ENCODE results near the gene TTC34.
"Not testable (repeated sequence)": the region's sequence is repeated elsewhere in the genome, so short reads cannot be mapped to it uniquely, and the experiment has no call there.

The TTC34 gene

GRCh38 chr1:2775333-2775732, 26.2 kb downstream of the TTC34 start:
- not testable (repeated sequence) for DNase-seq (ENCODE audit: low read depth)

DNA sequence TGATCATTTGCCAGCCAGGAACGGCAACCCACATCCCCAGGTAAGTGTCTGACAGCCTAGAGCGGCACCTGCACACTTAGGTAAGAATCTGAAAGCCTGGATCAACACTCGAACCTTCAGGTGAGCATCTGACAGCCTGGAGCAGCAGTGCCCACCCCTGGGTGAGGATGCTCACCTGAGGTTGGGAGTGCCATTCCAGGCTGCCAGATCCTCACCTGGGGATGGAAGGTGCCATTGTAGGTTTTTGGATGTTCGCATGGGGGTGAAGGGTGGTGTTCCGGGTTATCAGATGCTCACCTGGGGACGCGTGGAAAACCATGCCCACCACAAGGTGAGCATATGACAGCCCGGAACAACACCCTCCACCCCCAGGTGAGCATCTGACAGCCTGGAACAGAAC, 33.4 kb downstream of the TTC34 start:
- DNase-seq (ENCODE audit: low read depth), result not testable (repeated sequence)

DNA sequence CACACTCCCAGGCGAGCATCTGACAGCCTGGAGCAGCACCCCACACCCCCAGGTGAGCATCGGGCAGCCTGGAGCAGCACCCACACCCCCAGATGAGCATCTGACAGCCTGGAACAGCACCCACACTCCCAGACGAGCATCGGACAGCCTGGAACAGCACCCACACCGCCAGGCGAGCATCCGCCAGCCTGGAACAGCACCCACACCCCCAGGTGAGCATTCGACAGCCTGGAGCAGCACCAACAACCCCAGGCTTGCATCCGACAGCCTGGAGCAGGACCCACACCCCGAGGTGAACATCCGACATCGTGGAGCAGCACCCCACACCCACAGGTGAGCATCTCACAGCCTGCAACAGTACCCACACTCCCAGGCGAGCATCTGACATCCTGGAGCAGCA, 42.1 kb downstream of the TTC34 start:
- DNase-seq (ENCODE audit: low read depth), result not testable (repeated sequence)

- DNase-seq (ENCODE audit: low read depth), result not testable (repeated sequence)
Observed at GRCh38 chr1:2757519-2757918, 44.0 kb downstream of the TTC34 start.

DNA sequence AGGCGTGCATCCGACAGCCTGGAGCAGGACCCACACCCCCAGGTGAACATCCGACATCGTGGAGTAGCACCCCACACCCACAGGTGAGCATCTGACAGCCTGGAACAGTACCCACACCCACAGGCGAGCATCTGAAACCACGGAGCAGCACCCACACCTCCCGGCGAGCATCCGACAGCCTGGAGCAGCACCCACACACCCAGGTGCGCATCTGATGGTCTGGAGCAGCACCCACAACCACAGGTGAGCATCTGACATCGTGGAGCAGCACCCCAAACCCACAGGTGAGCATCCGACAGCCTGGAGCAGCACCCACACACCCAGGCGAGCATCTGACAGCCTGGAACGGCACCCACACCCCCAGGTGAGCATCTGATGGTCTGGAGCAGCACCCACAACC, 46.1 kb downstream of the TTC34 start:
- not testable (repeated sequence) for DNase-seq (ENCODE audit: low read depth)

DNA sequence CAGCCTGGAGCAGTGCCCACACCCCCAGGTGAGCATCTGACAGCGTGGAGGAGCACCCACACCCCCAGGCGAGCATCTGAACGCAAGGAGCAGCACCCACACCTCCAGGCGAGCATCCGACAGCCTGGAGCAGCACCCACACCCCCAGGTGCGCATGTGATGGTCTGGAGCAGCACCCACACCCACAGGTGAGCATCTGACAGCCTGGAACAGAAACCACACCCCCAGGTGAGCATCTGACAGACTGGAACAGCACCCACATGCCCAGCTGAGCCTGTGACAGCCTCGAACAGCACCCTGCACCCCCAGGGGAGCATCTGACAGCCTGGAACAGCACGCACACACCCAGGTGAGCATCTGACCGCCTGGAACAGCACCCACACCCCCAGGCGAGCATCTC, 46.9 kb downstream of the TTC34 start:
- DNase-seq (ENCODE audit: low read depth), result not testable (repeated sequence)

- DNase-seq (ENCODE audit: low read depth), result not testable (repeated sequence)
Observed at GRCh38 chr1:2752503-2752902, 49.0 kb downstream of the TTC34 start.

DNA sequence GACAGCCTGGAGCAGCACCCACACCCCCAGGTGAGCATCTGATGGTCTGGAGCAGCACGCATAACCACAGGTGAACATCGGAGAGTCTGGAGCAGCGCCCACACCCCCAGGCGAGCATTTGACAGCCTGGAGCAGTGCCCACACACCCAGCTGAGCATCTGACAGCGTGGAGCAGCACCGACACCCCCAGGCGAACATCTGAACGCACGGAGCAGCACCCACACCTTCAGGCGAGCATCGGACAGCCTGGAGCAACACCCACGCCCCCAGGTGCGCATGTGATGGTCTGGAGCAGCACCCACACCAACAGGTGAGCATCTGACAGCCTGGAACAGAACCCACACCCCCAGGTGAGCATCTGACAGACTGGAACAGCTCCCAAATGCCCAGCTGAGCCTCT, 49.6 kb downstream of the TTC34 start:
- DNase-seq (ENCODE audit: low read depth), result not testable (repeated sequence)

GRCh38 chr1:2750766-2751730, 50.4 kb downstream of the TTC34 start:
- DNase-seq (ENCODE audit: low read depth), result not testable (repeated sequence)

GRCh38 chr1:2750041-2750680, 51.3 kb downstream of the TTC34 start:
- DNase-seq (ENCODE audit: low read depth), result not testable (repeated sequence)

DNA sequence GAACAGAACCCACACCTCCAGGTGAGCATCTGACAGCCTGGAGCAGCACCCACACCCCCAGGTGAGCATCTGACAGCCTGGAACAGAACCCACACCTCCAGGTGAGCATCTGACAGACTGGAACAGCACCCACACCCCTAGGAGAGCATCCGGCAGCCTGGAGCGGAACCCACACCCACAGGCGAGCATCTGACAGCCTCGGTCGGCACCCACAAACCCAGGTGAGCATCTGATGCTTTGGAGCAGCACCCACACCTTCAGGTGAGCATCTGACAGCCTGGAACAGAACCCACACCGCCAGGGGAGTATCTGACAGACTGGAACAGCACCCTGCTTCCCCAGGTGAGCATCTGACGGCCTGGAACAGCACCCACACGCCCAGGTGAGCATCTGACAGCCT, 52.9 kb downstream of the TTC34 start:
- not testable (repeated sequence) for DNase-seq (ENCODE audit: low read depth)

DNA sequence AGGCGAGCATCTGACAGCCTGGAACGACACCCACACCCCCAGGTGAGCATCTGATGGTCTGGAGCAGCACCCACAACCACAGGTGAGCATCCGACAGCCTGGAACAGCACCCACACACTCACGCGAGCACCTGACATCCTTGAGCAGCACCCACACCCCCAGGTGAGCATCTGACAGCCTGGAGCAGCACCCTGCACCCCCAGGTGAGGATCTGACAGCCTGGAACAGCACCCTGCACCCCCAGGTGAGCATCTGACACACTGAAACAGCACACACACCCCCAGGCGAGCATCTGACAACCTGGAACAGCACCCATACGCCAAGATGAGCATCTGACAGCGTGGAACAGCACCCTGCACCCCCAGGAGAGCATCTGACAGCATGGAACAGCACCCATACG, 106.7 kb downstream of the TTC34 start:
- DNase-seq (ENCODE audit: low read depth), result not testable (repeated sequence)

DNA sequence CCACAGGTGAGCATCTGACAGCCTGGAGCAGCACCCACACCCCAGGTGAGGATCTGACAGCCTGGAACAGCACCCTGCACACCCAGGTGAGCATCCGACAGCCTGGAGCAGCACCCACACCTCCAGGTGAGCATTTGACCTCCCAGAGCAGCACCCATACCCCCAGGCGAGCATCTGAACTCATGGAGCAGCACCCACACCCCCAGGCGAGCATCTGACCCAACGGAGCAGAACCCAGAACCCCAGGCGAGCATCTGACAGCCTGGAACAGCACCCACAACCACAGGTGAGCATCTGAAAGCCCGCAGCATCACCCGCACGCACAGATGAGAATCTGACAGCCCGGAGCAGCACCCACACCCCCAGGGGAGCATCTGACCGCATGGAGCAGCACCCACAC, 111.3 kb downstream of the TTC34 start:
- DNase-seq (ENCODE audit: low read depth), result not testable (repeated sequence)

DNA sequence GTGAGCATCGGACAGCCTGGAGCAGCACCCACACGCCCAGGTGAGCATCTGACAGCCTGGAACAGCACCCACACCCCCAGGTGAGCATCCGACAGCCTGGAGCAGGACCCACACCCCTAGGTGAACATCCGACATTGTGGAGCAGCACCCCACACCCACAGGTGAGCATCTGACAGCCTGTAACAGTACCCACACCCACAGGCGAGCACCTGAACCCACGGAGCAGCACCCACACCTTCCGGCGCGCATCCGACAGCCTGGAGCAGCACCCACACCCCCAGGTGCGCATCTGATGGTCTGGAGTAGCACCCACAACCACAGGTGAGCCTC, 113.2 kb downstream of the TTC34 start:
- not testable (repeated sequence) for DNase-seq (ENCODE audit: low read depth)

GRCh38 chr1:2687638-2688335, 113.7 kb downstream of the TTC34 start:
- DNase-seq (ENCODE audit: low read depth), result not testable (repeated sequence)

- not testable (repeated sequence) for DNase-seq (ENCODE audit: low read depth)
Observed at GRCh38 chr1:2687174-2687591, 114.3 kb downstream of the TTC34 start.

- not testable (repeated sequence) for DNase-seq (ENCODE audit: low read depth)
Observed at GRCh38 chr1:2686091-2686863, 115.2 kb downstream of the TTC34 start.

DNA sequence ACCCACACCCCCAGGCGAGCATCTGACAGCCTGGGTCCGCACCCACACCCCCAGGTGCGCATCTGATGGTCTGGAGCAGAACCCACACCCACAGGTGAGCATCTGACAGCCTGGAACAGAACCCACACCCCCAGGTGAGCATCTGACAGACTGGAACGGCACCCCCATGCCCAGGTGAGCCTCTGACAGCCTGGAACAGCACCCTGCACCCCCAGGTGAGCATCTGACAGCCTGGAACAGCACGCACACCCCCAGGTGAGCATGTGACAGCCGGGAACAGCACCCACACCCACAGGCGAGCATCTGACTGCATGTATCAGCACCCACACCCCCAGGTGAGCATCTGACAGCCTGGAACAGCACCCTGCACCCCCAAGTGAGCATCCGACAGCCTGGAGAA, 115.8 kb downstream of the TTC34 start:
- DNase-seq (ENCODE audit: low read depth), result not testable (repeated sequence)

DNA sequence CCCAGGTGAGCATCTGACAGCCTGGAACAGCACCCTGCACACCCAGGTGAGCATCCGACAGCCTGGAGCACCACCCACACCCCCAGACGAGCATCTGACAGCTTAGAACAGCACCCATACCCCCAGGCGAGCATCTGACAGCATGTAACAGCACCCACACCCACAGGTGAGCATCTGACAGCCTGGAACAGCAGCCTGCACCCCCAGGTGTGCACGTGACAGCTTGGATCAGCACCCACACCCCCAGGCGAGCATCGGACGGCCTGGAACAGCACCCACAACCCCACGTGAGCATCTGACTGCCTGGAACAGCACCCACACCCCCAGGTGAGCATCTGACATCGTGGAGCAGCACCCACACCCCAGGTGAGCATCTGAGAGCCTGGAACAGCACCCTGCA, 116.6 kb downstream of the TTC34 start:
- DNase-seq (ENCODE audit: low read depth), result not testable (repeated sequence)

GRCh38 chr1:2684000-2684399, 117.5 kb downstream of the TTC34 start:
- DNase-seq (ENCODE audit: low read depth), result not testable (repeated sequence)

DNA sequence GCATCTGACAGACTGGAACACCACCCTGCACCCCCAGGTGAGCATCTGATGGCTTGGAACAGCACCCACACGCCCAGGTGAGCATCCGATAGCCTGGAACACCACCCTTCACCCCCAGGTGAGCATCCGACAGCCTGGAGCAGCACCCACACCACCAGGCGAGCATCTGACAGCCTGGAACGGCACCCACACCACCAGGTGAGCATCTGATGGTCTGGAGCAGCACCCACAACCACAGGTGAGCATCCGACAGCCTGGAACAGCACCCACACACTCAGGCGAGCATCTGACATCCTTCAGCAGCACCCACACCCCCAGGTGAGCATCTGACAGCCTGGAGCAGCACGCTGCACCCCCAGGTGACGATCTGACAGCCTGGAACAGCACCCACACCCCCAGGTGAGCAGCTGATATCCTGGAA, 118.2 kb downstream of the TTC34 start:
- DNase-seq (ENCODE audit: low read depth), result not testable (repeated sequence)

DNA sequence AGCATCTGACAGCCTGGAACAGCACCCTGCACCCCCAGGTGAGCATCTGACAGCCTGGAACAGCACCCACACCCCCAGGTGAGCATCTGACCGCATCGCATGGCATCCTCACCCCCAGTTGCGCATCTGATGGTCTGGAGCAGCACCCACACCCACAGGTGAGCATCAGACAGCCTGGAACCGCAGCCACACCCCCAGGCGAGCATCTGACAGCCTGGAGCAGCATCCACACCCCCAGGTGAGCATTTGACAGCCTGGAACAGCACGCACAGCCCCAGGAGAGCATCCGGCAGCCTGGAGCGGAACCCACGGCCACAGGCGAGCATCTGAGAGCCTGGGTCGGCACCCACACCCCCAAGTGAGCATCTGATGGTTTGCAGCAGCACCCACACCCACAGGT, 118.6 kb downstream of the TTC34 start:
- DNase-seq (ENCODE audit: low read depth), result not testable (repeated sequence)
